Measurements from ENCODE around the gene HAPLN2.

Gene HAPLN2

DNA sequence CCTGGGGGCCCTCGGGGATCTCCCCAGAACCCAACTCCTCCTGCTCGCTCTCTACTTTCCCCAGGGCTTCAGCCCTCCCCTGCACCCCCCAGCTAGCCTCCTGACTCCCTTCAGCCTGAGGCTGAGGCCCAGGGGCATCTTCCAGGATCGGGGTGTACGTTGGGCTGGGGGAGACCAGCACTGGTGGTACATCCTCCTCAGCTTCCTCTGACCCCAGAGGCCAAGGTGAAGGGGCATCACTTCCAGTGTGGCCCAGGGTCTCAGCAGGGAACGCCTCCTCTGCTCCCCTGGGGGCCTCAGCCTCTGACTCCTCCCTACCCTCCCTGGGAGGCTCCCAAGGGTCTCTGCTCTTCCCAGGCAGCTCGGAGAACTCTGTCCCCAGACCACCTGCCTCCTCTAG, 51.1 kb downstream of the HAPLN2 start:
- no peak for TF ChIP-seq CTCF (IDR thresholded peaks at IDR 0.05; ENCODE audit: unreplicated experiment in 3 of 3)
- no peaks in the 10 kb centered on the region for H3K9me3 Mint-ChIP-seq
- H3K4me1 Mint-ChIP-seq = peaks cover 80% of the 10 kb centered on the region
- peak overlapping the region; percentile 14 to 34 (median 26) for H3K4me3 Mint-ChIP-seq
- H3K27me3 Mint-ChIP-seq (ENCODE audit: low read depth) = no peaks in the 10 kb centered on the region
- H3K27ac Mint-ChIP-seq = peak overlapping the region in 1 of 3 experiments; percentile 99
- peaks cover 41% of the 10 kb centered on the region for H3K36me3 Mint-ChIP-seq (ENCODE audit: low read depth)

GRCh38 chr1:156670791-156671190, 51.6 kb downstream of the HAPLN2 start:
- Mint-ChIP-seq H3K4me3 (peak overlapping the region in 2 of 3 experiments; percentile 35 to 75), H3K27me3 (ENCODE audit: low read depth) (no peaks in the 10 kb centered on the region), H3K4me1 (peaks cover 80% of the 10 kb centered on the region), H3K9me3 (no peaks in the 10 kb centered on the region), H3K36me3 (ENCODE audit: low read depth) (peaks cover 46% of the 10 kb centered on the region), H3K27ac (peak overlapping the region; percentile 72 to 91 (median 87))
- no peak for TF ChIP-seq CTCF (IDR thresholded peaks at IDR 0.05; ENCODE audit: unreplicated experiment in 3 of 3)

GRCh38 chr1:156671804-156672203, 52.6 kb downstream of the HAPLN2 start:
- Mint-ChIP-seq H3K36me3 (ENCODE audit: low read depth) (peaks cover 46% of the 10 kb centered on the region), H3K4me1 (peaks cover 73% of the 10 kb centered on the region), H3K27ac (peak overlapping the region; percentile 72 to 91 (median 87)), H3K4me3 (peak overlapping the region in 2 of 3 experiments; percentile 35 to 75), H3K27me3 (ENCODE audit: low read depth) (no peaks in the 10 kb centered on the region), H3K9me3 (no peaks in the 10 kb centered on the region)
- TF ChIP-seq CTCF (IDR thresholded peaks at IDR 0.05; ENCODE audit: unreplicated experiment in 3 of 3) = no peak

DNA sequence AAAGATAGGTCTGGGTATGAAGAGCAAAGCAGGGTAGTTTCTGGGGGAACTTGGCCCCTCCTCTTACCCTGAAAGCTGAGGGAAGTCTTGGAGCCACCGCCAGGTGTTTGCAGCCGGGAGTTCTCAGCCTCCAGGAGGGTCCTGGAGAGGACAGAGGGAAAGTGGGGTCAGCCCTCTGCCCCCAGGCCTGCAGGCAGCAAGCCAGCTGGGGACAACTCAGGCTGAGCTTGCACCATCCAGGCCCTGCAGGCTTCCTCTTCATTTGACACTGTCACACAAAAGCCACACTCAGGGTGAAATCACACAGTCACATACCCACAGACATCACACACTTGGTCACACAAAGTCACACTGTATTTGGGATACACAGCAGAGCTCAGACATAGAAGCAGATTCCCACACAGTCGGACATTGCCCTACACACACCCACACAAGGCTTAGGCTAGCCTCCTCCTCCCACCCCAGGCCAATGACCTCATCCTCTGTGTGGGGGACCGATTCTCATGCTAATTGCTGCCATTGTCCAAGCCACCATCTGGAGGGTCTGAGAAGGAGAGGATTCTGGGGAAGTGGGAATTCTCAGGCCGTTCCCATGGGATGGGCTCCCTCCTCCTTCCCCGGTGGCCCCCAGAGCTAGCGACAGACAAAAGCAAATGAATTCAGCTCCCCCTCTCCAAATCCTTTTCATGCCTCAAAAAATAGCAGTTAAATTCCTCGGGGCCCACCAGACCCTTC, 54.3 kb downstream of the HAPLN2 start:
- peaks cover 69% of the 10 kb centered on the region for H3K4me1 Mint-ChIP-seq
- peak overlapping the region; percentile 72 to 91 (median 83) for H3K27ac Mint-ChIP-seq
- no peak for TF ChIP-seq CTCF (IDR thresholded peaks at IDR 0.05; ENCODE audit: unreplicated experiment in 3 of 3)
- H3K4me3 Mint-ChIP-seq = peak overlapping the region; percentile 91 to 94 (median 92)
- H3K9me3 Mint-ChIP-seq = no peaks in the 10 kb centered on the region
- peaks cover 46% of the 10 kb centered on the region for H3K36me3 Mint-ChIP-seq (ENCODE audit: low read depth)
- H3K27me3 Mint-ChIP-seq (ENCODE audit: low read depth) = peaks cover 10% of the 10 kb centered on the region
